CD1c-positive myeloid dendritic cell (primary cell): ENCODE measurements around the gene UNC80.

Experiments used
- DNase-seq: peaks from one replicate; pipeline ENCODE4 v3.0.0-alpha.2; 2016; ENCODE audit errors: extremely low spot score

UNC80 gene

DNA sequence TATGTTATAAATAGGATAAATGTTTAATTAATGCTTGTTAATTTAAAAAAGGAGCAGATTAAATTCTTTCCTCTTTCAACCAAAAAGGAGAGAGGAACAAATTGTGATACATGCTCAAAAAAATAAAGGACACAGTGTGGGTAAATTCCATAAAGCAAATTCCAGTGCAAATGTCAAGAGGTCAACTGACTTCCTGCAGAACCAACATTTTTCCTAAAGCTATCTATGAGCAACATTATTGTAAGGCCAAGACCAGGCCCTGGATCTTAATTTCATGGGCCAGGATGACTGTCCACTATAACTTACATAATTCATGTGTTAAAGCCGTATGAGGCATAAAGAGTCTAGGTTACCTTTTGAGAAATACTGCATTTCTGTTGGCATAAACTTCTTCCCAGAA lies 136.9 kb downstream of the UNC80 start:
- no peak for DNase-seq

DNA sequence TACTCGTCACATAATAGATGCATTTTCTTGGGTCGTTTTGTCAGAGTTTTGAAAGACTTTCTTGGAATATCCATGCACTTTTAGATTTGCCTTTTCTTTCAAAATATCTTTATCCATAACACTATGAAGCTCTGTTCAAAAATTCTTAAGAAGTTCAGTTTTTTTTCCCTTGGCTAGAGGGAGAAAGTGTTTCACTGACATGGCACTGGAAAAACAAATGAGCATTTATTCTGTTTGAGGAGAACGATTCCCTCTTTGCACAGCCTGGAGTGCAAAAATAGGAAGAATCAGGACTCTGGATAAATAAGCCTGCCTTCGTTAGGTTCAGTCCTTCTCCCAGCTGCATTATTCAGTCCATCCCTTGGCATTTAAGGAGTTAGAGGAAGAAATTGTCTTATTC lies 139.9 kb downstream of the UNC80 start:
- no peak for DNase-seq

DNA sequence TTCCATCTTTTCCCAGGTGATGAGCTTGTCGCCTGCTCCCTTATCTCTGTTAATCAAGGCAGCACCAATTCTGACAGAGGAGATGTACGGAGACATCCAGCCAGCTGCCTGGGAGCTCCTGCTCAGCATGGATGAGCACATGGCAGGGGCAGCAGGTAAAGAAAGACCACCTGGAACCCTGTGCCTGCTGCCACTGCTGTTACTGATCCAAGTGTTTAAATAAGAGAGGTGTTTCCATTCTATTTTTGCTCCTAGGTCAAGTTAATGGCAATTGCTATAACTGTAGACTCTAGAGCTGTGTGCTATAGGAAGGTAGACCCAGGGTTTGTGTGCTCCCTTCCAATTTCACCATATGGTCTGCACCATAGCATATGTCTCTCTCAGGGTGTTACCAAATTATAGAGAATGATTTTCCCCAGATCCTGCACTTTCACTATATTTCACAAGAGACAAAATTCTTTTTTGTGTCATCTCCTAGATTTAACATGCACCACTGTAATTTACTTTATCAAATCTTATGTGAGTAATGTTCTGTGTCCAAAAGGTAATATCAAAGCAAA lies 142.2 kb downstream of the UNC80 start:
- no peak for DNase-seq

DNA sequence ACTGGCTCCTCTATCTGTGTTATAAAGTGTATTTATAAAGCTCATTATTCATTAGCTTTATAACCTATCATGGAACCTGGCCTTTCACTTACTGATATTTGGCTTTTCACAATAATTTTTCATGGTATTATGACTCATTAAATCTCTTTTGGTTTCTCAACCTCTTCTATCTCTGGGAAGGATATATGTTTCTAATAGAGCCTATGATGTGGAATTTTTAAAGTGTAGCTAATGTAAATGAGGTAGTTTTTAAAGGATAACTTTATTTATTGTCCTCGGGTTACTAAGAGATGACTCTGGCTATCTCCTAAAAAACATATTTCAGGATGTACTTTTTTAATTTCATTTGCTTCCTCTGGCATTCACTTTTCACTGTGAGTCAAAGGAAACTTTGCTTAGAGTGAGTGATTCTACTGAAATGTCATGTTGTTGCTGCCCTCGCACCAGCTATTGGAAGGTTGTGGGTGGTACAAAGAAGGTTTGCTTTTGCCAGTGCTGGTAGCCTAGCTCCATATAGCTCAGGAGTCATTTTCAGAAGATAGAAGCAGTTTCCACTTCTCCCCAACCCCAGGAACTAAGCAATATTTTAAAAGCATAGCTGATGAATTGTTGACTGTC lies 145.6 kb downstream of the UNC80 start:
- DNase-seq, result no peak

DNA sequence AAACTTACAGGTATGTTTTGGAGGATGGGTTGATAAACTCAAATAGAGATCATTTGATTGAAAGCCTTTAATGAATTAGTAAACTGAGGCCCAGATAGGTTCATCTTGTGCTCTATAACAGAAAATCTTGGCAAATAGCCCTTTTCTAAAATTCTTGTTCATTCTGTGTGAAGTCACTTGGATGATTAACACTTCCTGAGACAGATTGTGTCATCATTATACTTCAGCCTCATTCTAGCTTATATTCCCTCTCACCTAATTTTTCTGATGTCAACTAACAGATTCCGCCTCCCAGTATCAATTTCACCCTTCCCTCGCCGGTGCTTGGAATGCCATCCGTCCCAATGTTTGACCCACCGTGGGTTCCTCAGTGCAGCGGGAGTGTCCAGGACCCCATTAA lies 146.6 kb downstream of the UNC80 start:
- DNase-seq, result no peak

DNA sequence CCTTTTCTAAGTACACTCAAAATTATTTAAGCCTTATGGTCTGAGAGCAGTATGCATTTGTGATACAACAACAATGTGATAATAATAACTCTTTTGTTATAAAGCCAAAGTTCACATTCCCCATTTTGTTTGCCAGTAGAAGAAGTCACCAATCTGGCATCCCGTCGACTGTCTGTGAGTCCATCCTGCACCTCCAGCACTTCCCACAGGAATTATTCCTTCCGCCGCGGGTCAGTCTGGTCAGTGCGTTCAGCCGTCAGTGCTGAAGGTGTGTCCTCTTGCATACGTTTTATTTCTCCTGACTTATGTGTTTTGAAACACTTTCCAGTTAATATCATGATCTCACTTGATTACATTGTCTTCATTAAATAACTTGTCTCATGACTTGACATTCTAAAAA lies 150.5 kb downstream of the UNC80 start:
- no peak for DNase-seq

GRCh38 chr2:209929369-209929768 lies 157.7 kb downstream of the UNC80 start:
- DNase-seq, result no peak

DNA sequence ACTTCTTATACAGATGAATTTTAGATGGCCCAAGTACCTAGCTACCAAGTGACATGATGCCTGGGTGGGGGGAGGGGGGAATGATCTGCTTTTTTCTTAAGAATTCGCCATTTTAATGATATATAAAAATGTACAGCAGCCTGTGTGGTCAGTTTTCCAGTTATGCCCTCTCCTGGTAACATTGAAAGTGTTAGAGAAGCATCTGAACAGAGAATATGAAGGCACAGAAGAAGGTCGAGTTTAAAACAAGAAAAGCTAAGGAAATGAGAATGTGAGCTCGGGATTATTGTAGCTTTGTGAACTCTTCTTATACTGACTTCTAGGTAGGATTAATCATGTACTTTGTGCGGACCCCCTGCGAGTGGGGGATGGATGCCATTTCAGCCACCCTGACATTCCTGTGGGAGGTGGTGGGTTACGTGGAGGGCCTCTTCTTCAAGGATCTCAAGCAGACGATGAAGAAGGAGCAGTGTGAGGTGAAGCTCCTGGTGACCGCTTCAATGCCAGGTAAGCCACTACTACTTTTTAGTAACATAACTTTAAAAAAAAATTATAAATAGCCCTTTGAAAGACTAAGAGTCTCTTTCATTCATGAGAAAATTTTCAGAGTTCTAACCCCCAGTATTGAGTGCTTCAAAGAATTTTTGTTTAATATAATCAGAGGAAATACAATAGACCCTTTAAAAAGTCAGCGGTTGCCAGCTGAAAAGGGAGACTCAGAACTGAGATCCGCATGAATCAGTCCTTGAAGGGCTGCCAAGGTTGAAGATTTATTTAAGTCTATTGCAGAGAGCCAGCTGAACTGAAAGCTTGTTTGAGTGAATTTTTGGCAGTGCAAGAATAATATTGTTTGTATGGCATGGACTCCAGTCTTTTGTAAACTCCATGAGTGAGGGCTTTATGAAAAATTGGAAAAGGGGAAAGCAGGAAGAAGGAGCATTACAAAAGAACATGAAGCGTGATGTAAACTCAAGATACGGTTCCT lies 162.2 kb downstream of the UNC80 start:
- DNase-seq, result no peak

DNA sequence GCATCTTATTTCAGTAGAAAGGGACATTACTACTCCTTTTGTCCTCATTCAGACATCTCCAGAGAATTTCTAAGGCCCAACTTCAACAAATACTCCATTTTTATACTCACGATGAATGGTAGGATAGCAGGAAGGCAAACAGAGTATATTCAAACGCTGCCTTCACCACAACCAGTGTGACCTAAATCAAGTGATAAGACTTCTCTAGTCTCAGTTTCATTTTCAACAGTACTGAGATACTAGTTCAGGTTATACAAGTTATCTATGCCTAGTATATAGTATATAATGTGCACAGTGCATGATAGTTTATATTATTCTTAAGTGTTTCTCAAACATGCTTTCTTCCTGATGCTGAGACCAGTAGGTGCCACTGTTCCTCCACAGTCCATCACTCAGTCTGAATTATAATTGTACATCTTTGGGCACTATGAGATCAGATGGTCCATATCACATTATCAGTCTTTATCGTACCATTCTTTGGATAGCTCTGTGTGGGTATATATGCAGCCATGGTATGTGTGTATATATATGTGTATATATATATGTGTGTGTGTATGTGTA lies 164.6 kb downstream of the UNC80 start:
- no peak for DNase-seq

DNA sequence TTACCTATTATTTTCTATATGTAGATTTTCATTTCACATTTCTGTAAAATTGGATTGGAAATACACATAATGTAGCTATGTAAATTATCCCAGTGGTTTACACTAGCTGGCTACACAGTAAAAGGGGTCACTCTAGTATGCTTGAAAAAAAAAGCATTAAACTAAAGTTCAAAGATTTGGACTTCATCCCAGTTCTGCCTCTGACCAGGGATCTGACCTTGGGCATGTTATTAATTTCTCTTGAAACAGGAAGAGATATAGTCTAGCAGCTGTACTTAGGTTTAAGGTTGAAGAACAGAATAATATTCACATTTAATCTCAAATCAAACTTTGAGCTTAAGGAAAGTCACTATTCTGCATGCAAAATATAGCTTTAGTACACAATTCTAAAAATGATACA lies 166.3 kb downstream of the UNC80 start:
- no peak for DNase-seq

- DNase-seq, result no peak
Observed at GRCh38 chr2:209938906-209939305, 167.3 kb downstream of the UNC80 start.

- no peak for DNase-seq
Observed at GRCh38 chr2:209940936-209941335, 169.3 kb downstream of the UNC80 start.

DNA sequence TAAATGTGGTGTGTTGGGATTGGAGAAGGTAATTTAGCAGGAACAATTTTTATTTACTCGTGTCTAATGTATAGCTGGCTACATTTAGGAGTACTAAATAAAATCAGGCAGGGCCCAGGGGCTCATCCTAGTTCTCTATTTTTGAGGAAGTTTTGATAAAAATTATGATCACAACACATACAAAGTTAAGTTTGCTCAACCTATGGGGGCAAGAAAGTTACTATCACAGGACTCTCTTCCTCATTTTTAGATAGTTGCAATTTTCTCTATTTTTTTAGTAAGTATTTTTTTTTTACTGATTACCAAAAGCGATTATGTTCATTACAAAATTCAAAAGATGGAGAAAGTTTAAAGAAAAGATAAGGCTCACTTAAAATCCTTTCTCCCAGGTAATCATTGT lies 170.8 kb downstream of the UNC80 start:
- peak; percentile 3 for DNase-seq

DNA sequence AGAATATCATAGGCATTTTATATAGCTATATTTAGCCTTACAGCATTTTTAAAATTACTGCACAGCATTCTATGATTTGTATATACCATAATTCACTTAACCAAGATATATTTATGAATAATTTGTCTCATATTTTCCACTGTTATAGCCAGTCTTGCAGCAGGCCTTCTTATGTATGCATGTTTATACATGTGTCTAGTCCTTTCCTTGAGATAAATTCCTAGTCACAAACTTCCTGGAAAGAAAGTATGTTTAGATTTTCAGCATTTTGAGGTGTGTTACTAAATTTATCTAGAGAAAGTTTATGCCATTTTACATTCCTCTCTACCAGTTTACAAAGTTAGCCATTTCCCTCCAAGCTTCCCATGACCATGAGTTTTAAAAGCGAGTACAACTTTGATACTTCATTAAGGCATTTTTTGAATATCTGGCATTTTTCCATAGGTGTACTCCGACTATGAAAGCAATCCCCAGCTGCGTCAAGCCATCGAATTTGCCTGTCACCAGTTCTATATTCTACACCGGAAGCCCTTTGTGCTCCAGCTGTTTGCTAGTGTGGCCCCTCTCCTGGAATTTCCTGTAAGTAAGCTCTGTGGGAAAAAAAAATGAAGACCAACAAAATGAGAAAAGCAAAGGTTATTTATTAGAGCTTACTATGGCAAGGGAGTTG lies 171.4 kb downstream of the UNC80 start:
- DNase-seq, result no peak

GRCh38 chr2:209943776-209944175 lies 172.1 kb downstream of the UNC80 start:
- DNase-seq, result no peak

DNA sequence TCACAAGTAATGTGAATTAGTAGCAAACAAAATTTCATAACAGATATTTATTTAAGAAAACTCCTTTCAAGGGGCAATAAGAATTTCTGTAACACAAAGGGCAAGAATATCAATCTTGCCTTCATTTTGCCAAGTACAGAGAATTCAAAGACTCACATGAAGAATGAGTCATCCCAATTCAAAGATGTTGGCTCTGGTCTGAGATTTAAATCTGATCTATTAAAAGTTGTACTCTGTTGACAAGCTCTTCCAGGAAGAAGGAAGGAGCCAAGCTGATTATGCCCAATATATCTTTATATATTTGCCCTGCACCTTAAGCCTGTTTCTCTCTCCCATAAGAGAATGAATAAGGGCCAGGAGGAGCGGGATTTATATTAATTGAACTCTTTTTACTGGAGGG lies 174.9 kb downstream of the UNC80 start:
- DNase-seq, result no peak

GRCh38 chr2:209956271-209956670 lies 184.6 kb downstream of the UNC80 start:
- no peak for DNase-seq

GRCh38 chr2:209958016-209958415 lies 186.4 kb downstream of the UNC80 start:
- DNase-seq, result no peak

GRCh38 chr2:209960045-209960444 lies 188.4 kb downstream of the UNC80 start:
- no peak for DNase-seq

GRCh38 chr2:209960676-209961630 lies 189.3 kb downstream of the UNC80 start:
- peak; percentile 54 for DNase-seq

GRCh38 chr2:209965723-209966122 lies 194.1 kb downstream of the UNC80 start:
- DNase-seq, result no peak
